ENCODE measurements around the gene SEZ6. TPM values are rescaled to one million over a fixed set of nuclear protein-coding genes. Genes with fewer than 3 reads are reported as not detected.

The SEZ6 gene
- total RNA-seq, 1 donor from 2014 or later, result 0.72 TPM

DNA sequence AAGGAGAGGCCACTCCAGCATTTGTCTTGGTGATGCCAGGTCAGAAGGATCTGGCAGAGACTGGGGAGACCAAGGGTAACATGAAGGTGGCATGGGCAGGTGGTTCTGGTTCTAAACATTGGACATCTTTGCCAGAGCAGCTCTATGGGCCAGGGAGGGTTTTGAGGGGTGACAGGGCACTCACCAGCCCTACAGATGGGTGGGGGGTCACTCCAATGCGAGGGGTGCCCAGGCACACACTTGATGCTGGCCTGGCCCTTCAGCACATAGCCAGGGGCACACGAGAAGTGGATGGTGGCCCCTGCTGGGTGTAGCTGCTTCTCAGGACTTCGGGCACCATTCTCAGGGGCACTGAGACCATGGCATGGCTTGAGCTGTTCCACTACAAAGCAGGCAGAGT lies 49.0 kb downstream of the SEZ6 start:
- H3K9me3 Mint-ChIP-seq, result no peaks in the 10 kb centered on the region
- no peaks in the 10 kb centered on the region for H3K27me3 Mint-ChIP-seq (ENCODE audit: low read depth)
- TF ChIP-seq, protein P1, sequence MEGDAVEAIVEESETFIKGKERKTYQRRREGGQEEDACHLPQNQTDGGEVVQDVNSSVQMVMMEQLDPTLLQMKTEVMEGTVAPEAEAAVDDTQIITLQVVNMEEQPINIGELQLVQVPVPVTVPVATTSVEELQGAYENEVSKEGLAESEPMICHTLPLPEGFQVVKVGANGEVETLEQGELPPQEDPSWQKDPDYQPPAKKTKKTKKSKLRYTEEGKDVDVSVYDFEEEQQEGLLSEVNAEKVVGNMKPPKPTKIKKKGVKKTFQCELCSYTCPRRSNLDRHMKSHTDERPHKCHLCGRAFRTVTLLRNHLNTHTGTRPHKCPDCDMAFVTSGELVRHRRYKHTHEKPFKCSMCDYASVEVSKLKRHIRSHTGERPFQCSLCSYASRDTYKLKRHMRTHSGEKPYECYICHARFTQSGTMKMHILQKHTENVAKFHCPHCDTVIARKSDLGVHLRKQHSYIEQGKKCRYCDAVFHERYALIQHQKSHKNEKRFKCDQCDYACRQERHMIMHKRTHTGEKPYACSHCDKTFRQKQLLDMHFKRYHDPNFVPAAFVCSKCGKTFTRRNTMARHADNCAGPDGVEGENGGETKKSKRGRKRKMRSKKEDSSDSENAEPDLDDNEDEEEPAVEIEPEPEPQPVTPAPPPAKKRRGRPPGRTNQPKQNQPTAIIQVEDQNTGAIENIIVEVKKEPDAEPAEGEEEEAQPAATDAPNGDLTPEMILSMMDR (conservative IDR thresholded peaks at IDR 0.05), result no peak
- no peak overlapping the region for H3K27ac Mint-ChIP-seq (ENCODE audit: unreplicated experiment)
- no peaks in the 10 kb centered on the region for H3K36me3 Mint-ChIP-seq (ENCODE audit: low read depth)
- H3K4me3 Mint-ChIP-seq, result no peak overlapping the region
- no peak for DNase-seq (ENCODE audit: low read depth, low spot score)
- H3K4me1 Mint-ChIP-seq, result no peaks in the 10 kb centered on the region

GRCh38 chr17:28956112-28956511 lies 49.7 kb downstream of the SEZ6 start:
- Mint-ChIP-seq H3K4me1 (no peaks in the 10 kb centered on the region), H3K27ac (ENCODE audit: unreplicated experiment) (no peak overlapping the region), H3K36me3 (ENCODE audit: low read depth) (no peaks in the 10 kb centered on the region), H3K4me3 (no peak overlapping the region), H3K27me3 (ENCODE audit: low read depth) (no peaks in the 10 kb centered on the region), H3K9me3 (no peaks in the 10 kb centered on the region)
- DNase-seq (ENCODE audit: low read depth, low spot score), result no peak
- TF ChIP-seq, protein P1 (conservative IDR thresholded peaks at IDR 0.05), result no peak

DNA sequence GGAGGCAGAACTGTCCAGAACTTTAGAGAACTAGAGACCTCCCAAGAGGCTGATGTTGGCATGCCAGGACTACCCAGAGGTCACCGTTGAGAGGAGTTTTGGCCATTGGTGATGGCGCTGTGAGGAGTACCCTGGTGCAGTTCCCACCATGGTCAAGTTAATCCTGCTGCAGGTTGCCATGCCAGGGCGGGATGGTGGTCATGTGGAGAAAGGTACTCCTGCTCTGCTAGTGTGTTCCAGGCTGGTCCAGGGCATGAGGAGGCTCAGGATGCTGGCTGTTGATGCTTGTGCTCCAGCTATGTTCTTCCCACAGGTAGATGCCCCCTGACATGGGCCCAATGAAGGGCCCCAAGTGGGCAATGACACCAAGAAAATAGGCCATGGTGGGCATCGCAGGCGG lies 50.4 kb downstream of the SEZ6 start:
- TF ChIP-seq, protein P1 (conservative IDR thresholded peaks at IDR 0.05), result no peak
- no peaks in the 10 kb centered on the region for H3K27me3 Mint-ChIP-seq (ENCODE audit: low read depth)
- DNase-seq (ENCODE audit: low read depth, low spot score), result no peak
- H3K4me1 Mint-ChIP-seq, result no peaks in the 10 kb centered on the region
- no peaks in the 10 kb centered on the region for H3K9me3 Mint-ChIP-seq
- no peak overlapping the region for H3K4me3 Mint-ChIP-seq
- no peaks in the 10 kb centered on the region for H3K36me3 Mint-ChIP-seq (ENCODE audit: low read depth)
- H3K27ac Mint-ChIP-seq (ENCODE audit: unreplicated experiment), result no peak overlapping the region

DNA sequence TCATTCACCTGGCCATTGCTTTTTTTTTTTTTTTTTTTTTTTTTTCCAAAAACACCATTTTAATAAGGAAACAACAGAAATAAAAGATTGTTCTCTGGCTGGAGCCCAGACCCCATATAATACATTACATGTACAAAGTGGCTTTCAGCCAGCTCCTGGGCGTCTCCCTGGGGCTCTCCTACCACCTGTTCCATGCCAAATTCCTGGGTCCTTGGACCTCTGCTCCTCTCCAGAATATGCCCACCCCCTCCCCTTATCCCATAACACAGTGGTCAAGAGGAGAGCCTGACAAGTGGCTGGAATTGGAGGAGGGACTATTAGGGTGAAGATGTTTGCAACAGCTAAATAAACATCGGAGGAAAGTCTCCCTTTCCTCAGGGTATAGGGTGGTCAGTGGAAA lies 50.9 kb downstream of the SEZ6 start:
- Mint-ChIP-seq H3K4me1 (no peaks in the 10 kb centered on the region), H3K36me3 (ENCODE audit: low read depth) (no peaks in the 10 kb centered on the region)

DNA sequence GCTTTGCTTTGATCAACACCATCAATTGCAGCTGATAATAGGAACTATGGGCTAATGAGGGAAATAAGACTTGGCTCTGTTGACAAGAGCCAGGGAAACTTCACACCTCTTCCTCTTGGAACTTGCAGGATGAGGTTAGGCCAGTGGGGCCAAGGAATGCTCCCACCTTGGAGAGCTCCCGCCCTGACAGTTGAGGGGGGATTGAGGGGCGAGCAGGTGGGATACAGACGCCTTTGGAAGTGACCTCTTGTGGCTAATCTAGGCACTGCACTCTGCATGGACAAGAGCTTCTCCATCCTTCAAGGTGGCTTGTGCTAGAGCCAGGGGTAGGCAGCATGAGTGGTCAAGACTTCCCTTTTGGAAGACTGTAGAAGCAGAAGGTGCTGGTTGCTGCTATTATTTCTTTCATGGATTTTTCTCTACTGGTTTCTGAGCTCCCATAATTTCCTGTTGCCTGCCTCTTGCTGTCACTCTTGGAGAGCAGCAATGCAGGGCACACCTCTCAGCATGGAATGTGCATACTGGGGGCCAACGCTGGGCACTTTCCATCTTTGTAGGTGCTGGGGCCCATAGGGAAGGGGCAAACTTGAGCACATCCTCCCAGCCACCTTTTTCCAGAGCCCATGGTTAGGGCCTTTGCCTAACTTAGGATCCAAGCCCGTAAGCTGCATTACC lies 52.3 kb downstream of the SEZ6 start:
- no peaks in the 10 kb centered on the region for H3K9me3 Mint-ChIP-seq
- no peaks in the 10 kb centered on the region for H3K36me3 Mint-ChIP-seq (ENCODE audit: low read depth)
- DNase-seq (ENCODE audit: low read depth, low spot score), result peak; percentile 74
- no peaks in the 10 kb centered on the region for H3K27me3 Mint-ChIP-seq (ENCODE audit: low read depth)
- H3K4me3 Mint-ChIP-seq, result peak overlapping the region; percentile 82
- TF ChIP-seq, protein P1 (conservative IDR thresholded peaks at IDR 0.05), result peak; percentile 77
- no peak overlapping the region for H3K27ac Mint-ChIP-seq (ENCODE audit: unreplicated experiment)
- peaks cover 5% of the 10 kb centered on the region for H3K4me1 Mint-ChIP-seq

More for the DNA sequence above, 50.9 kb downstream of the SEZ6 start:
- Mint-ChIP-seq H3K4me3 (no peak overlapping the region), H3K9me3 (no peaks in the 10 kb centered on the region), H3K27me3 (ENCODE audit: low read depth) (no peaks in the 10 kb centered on the region), H3K27ac (ENCODE audit: unreplicated experiment) (no peak overlapping the region)
- no peak for DNase-seq (ENCODE audit: low read depth, low spot score)
- TF ChIP-seq, protein P1 (conservative IDR thresholded peaks at IDR 0.05), result no peak

All from neural crest cell (in vitro differentiated cells).